HG03342 (cell line): ENCODE data around the gene PAGE4.

Experiments
- ATAC-seq: cut with Tn5 transposase; IDR thresholded peaks from one replicate; pipeline ENCODE4 v1.9.1; 2021; ENCODE audit warnings: mild to moderate bottlenecking, moderate library complexity; ENCODE audit not compliant: unreplicated experiment

PAGE4 gene

DNA sequence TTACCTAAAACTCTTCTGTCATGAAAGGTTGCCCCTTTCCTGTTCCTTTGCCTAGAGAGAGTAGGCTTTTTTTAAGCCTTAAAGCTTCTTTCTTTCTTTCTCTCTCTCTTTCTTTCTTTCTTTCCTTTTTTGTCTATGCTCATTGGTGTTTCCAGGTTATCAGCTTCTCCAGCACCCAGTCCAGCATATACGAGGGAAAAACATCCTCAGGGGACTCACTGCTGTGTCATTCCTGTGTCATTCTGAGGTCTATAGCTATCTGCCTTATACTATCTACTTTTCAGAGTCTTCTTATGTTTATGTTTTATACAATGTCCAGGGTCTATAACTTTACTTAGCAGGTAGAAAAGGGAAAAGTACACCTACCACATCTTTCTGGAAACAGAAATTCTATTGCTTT, 39.6 kb downstream of the PAGE4 start:
- no peak for ATAC-seq

- ATAC-seq = no peak
Measured at GRCh38 chrX:49876750-49877149, 47.6 kb downstream of the PAGE4 start.

- ATAC-seq = no peak
Measured at GRCh38 chrX:49877397-49878101, 48.4 kb downstream of the PAGE4 start.

DNA sequence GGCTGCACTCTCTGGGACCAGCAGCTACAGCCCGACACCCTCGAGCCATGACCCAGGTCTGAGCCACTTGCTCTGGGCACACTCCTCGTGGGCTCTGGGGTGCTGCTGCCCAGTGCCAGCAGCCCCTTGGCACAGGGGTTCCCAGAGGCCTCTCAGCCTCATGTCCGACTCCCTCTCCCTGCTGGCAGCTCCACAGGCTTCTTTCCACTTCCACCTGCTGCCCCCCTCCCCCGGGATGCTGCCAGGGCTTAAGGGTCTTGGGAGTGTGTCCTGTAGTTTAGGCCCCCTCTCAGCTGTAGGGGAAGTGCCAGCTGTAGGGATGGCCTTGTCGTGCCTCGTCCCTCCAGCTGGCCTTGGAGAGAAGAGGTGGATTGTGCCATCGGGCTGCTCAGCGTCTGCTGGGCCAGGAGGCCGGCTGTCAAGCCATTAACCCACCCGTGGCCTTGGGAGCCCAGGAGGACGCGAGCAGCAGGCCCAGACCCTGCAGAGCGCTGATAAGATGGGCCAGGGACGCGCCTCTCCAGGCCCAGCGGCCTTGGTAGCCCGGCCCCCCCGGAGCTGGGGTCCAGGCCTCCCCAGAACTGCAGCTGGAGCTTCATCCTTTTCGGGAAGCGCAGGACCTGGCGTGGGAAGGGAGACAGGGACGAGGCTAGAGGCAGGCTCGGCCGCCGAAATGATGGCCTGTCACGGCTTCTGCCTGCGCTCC, 49.2 kb downstream of the PAGE4 start:
- ATAC-seq = no peak

DNA sequence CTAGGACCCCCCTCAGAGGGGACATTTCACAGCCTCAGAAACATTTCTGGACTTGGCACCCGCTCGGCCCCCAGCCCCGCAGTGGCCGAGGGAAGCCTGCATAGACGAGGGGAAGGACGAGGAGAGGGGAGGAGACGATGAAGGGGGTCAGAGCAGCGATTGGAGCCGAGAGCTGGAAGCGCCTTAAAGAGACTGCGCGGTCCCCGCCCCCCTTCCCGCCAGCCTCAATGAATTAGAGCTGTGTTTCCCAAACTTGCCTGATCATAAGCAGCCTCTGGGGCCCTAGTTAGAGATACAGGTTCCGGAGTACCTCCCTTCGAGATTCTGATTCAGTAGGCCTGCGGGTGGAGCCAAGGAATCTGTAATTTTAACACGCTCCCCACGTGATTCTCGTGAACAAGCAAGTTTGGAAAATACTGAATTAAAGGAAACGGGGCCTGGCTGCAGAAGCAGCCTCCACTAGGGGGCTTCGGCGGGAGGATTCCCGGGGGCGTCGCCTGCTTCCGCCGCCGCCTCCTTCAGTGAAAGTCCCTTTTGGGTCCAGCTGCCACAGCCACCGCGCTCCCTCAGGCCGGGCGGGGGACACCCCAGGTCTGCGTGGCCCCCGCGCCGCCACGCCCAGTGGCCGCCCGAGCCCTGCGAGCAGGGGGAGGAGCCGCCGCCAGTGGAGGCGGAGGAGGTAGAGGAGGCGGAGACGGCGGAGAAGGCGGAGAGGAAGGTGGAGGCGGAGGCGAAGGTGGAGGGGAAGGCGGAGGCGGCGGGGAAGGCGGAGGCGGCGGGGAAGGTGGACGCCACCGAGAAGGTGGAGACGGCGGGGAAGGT, 49.9 kb downstream of the PAGE4 start, which contains the start of gene USP27X:
Gene USP27X (plus strand): TSS at position 651 of the 822 bp plus-strand sequence. CDS start 824 bp downstream, outside the sequence.
- ATAC-seq = peak; percentile 90

- ATAC-seq = no peak
Measured at GRCh38 chrX:49879656-49880277, 50.7 kb downstream of the PAGE4 start.

DNA sequence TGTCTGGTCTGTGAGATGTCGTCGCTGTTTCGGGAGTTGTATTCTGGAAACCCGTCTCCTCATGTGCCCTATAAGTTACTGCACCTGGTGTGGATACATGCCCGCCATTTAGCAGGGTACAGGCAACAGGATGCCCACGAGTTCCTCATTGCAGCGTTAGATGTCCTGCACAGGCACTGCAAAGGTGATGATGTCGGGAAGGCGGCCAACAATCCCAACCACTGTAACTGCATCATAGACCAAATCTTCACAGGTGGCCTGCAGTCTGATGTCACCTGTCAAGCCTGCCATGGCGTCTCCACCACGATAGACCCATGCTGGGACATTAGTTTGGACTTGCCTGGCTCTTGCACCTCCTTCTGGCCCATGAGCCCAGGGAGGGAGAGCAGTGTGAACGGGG, 51.6 kb downstream of the PAGE4 start:
- ATAC-seq = no peak
